Stimulated activated CD4-positive, alpha-beta T cell treated with anti-CD3 and anti-CD28 coated beads, Interleukin-12 subunit alpha, Interleukin-12 subunit beta, amount 100 ng/mL, for 4 hours (primary cell): Measurements from ENCODE around the gene ZC3H10.

Experiments
- DNase-seq: peaks from one replicate; pipeline ENCODE4 v3.0.0-alpha.2; 2020

Gene ZC3H10

GRCh38 chr12:56128670-56129205 lies 10.7 kb downstream of the ZC3H10 start:
- DNase-seq, result no peak

- peak; percentile 56 for DNase-seq
Measured at GRCh38 chr12:56129206-56129941, 11.3 kb downstream of the ZC3H10 start.

GRCh38 chr12:56129942-56130495 lies 12.0 kb downstream of the ZC3H10 start:
- DNase-seq, result no peak

GRCh38 chr12:56130876-56131275 lies 12.8 kb downstream of the ZC3H10 start:
- DNase-seq, result no peak

- DNase-seq, result no peak
Measured at GRCh38 chr12:56134897-56135296, 16.8 kb downstream of the ZC3H10 start.

GRCh38 chr12:56137853-56138571 lies 19.9 kb downstream of the ZC3H10 start:
- no peak for DNase-seq

GRCh38 chr12:56141946-56142784 lies 24.1 kb downstream of the ZC3H10 start:
- no peak for DNase-seq

- no peak for DNase-seq
Measured at GRCh38 chr12:56143217-56143616, 25.2 kb downstream of the ZC3H10 start.

- DNase-seq, result no peak
Measured at GRCh38 chr12:56143870-56144269, 25.8 kb downstream of the ZC3H10 start.

GRCh38 chr12:56145217-56145616 lies 27.2 kb downstream of the ZC3H10 start:
- no peak for DNase-seq

- DNase-seq, result no peak
Measured at GRCh38 chr12:56146492-56147460, 28.7 kb downstream of the ZC3H10 start.

- DNase-seq, result no peak
Measured at GRCh38 chr12:56150563-56150962, 32.5 kb downstream of the ZC3H10 start.

- DNase-seq, result peak; percentile 56
Measured at GRCh38 chr12:56151672-56152131, 33.6 kb downstream of the ZC3H10 start.

GRCh38 chr12:56152132-56152755 lies 34.2 kb downstream of the ZC3H10 start, which contains the start of gene MYL6B:
Gene MYL6B (plus strand): TSS chr12:56152587. CDS start chr12:56153919, 1,332 bp downstream.
- DNase-seq, result peak; percentile 92

GRCh38 chr12:56152756-56153677 lies 35.0 kb downstream of the ZC3H10 start:
- DNase-seq, result no peak

- DNase-seq, result no peak
Measured at GRCh38 chr12:56153678-56154065, 35.6 kb downstream of the ZC3H10 start.

- no peak for DNase-seq
Measured at GRCh38 chr12:56154246-56154771, 36.2 kb downstream of the ZC3H10 start.

GRCh38 chr12:56154818-56155217 lies 36.8 kb downstream of the ZC3H10 start:
- no peak for DNase-seq

- no peak for DNase-seq
Measured at GRCh38 chr12:56155256-56155845, 37.3 kb downstream of the ZC3H10 start.
